Bronchial epithelial cell (primary cell): ENCODE data around the gene CYBB. TPM values are rescaled to one million over a fixed set of nuclear protein-coding genes. Genes with fewer than 3 reads are reported as not detected.

ENCODE experiments used
- DNase-seq: peaks from one replicate; pipeline ENCODE4 v3.0.0-alpha.2; 2010; ENCODE audit warnings: low read depth
- FAIRE-seq: peaks from 2 replicates; lab custom pipeline; 2011; peaks lifted over from hg19 to GRCh38; lab: Jason Lieb, UNC
- H3K27me3 ChIP-seq: 2 replicates; pipeline ENCODE4 v1.5.1; 2011; ENCODE audit warnings: low read length; ENCODE audit not compliant: control insufficient read depth, insufficient read depth
- H3K36me3 ChIP-seq: 2 replicates; pipeline ENCODE4 v1.5.1; 2011; ENCODE audit warnings: low read length; ENCODE audit not compliant: control insufficient read depth, insufficient read depth
- H3K4me3 ChIP-seq: 2 replicates; pipeline ENCODE4 v1.5.1; 2011; ENCODE audit warnings: mild to moderate bottlenecking, low read depth, low read length, control low read depth
- total RNA-seq: library from RNA; depleted of rRNA; stranded (reverse); fragments of >200 nt; gene quantifications from 2 replicates; pipeline ENCODE4 v1.2.1, GENCODE V29; 2014
- TF ChIP-seq, protein P1 (sequence below): IDR thresholded peaks from 2 replicates; pipeline ENCODE4 v1.5.1; 2011; ENCODE audit warnings: mild to moderate bottlenecking, moderate library complexity, low read length, control low read depth, inconsistent platforms; ENCODE audit not compliant: insufficient read depth, severe bottlenecking

Gene CYBB
- total RNA-seq, 1 donor from 2014 or later = not detected

DNA sequence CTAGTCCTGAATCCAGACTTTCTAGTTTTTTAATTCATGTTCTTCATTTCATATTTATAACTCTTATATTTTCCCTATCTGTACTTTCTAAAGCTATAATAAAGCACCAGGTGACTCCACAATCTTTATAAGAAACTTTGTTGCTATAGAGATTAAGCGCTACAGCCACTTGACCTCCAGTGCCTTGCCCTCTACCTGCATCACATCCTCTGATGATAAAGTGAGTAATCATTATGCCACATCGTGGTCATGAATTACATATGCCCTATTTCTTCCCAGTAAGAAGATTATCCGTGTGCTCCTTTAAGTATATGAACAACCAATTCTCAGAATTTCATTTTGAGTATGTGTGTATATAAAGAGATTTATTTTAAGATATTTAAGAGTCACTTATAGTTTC, 74.3 kb downstream of the CYBB start:
- TF ChIP-seq, protein P1, sequence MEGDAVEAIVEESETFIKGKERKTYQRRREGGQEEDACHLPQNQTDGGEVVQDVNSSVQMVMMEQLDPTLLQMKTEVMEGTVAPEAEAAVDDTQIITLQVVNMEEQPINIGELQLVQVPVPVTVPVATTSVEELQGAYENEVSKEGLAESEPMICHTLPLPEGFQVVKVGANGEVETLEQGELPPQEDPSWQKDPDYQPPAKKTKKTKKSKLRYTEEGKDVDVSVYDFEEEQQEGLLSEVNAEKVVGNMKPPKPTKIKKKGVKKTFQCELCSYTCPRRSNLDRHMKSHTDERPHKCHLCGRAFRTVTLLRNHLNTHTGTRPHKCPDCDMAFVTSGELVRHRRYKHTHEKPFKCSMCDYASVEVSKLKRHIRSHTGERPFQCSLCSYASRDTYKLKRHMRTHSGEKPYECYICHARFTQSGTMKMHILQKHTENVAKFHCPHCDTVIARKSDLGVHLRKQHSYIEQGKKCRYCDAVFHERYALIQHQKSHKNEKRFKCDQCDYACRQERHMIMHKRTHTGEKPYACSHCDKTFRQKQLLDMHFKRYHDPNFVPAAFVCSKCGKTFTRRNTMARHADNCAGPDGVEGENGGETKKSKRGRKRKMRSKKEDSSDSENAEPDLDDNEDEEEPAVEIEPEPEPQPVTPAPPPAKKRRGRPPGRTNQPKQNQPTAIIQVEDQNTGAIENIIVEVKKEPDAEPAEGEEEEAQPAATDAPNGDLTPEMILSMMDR = no peak
- Histone ChIP-seq H3K27me3 (no peaks in the 10 kb centered on the region), H3K4me3 (no peak overlapping the region), H3K36me3 (no peaks in the 10 kb centered on the region)
- peak; percentile 57 for DNase-seq
- FAIRE-seq = no peak

DNA sequence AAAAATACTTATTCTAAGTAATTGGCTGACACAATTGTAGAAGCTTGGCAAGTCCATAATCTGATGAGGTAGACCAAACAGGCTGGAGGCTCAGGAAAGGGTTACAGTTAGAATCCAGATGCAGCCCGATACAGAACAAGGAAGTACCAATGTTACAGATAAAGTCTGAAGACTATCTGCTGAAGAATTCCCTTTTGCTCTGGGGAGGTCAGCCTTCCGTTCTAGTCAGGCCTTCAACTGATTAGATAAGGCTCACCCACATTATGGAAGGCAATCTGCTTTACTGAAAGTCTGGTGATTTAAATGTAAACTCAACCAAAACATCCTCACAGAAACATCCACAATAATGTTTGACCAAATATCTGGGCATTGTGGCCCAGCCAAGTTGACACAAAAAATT, 74.9 kb downstream of the CYBB start:
- FAIRE-seq = peak; percentile 7
- H3K36me3 ChIP-seq = no peaks in the 10 kb centered on the region
- TF ChIP-seq, protein P1 = no peak

DNA sequence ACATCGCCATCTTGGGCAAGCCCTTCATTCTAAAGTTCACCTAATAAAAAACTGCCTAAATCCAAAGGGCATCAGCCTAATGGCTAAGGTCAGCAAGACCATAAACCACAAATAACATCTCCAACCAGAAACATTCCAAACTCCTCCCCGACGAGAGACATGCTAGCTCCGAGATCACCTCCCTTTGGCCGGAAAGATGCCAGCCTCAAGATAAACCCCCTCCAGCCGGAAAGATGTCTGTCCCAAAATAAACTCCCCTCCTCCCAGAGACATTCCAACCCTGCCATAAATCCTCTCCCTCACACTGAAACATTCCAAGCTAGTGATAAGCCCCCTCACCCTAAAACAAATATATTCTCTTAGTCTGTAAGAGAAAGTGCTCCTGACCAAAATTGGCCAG, 80.9 kb downstream of the CYBB start:
- DNase-seq (no peak), FAIRE-seq (no peak)
- Histone ChIP-seq H3K36me3 (no peaks in the 10 kb centered on the region), H3K4me3 (no peak overlapping the region), H3K27me3 (no peaks in the 10 kb centered on the region)
- TF ChIP-seq, protein P1 = no peak

More for the DNA sequence above, 74.9 kb downstream of the CYBB start:
- H3K4me3 ChIP-seq = no peak overlapping the region
- H3K27me3 ChIP-seq = no peaks in the 10 kb centered on the region
- DNase-seq = no peak

DNA sequence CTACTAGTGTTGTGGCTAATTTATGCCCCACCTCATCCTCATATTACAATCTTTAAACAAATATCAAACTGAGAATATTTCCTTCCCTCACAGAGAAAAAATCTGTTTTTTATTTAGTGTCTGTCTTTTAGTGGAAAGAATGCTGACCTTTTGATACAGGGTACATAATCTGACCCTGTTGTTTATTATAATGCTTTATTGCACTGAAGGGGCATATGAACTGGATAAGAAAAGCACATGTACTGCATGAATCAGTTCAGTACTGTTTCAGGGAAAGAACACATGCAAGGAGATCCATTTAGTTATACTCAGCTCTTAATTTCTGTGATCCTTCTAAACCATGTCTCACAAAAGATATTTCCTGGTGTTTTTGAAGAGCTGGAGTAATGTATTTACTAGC, 83.0 kb downstream of the CYBB start:
- no peak overlapping the region for H3K4me3 ChIP-seq
- DNase-seq (no peak), FAIRE-seq (no peak)
- H3K27me3 ChIP-seq = no peaks in the 10 kb centered on the region
- TF ChIP-seq, protein P1 = no peak
- no peaks in the 10 kb centered on the region for H3K36me3 ChIP-seq

Other genes with a start within 250 kb of the CYBB start
- 0.26 TPM in 2 replicates for gene LANCL3, start 208.4 kb upstream of the CYBB start, total RNA-seq
- 0.26 and 0.51 TPM in 2 replicates for gene XK, start 94.3 kb upstream of the CYBB start, total RNA-seq
- gene DYNLT3, start 67.5 kb downstream of the CYBB start, total RNA-seq = 38.7 and 93.2 TPM in 2 replicates
- gene SYTL5, start 226.5 kb downstream of the CYBB start, total RNA-seq = 1.3 and 10.2 TPM in 2 replicates